Fibroblast of skin of right quadriceps (primary cell): Measurements from ENCODE around the gene CBLB.
"Not testable (repeated sequence)": the region's sequence is repeated elsewhere in the genome, so short reads cannot be mapped to it uniquely, and the experiment has no call there.

Experiments
- DNase-seq: peaks from one replicate; pipeline ENCODE4 v3.0.0-alpha.2; 2013

Gene CBLB

DNA sequence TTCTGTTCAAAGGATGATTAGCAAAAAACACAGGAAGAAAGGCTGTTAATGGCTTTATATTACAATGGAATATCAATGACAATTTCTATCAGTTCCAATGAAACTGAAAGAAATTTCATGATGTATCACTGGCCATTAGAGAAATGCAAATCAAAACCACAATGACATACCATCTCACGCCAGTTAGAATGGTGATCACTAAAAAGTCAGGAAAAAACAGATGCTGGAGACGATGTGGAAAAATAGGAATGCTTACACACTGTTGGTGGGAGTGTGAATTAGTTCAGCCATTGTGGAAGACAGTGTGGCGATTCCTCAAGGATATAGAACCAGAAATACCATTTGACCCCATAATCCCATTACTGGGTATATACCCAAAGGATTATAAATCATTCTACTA is 53.5 kb downstream of the CBLB start:
- not testable (repeated sequence) for DNase-seq

DNA sequence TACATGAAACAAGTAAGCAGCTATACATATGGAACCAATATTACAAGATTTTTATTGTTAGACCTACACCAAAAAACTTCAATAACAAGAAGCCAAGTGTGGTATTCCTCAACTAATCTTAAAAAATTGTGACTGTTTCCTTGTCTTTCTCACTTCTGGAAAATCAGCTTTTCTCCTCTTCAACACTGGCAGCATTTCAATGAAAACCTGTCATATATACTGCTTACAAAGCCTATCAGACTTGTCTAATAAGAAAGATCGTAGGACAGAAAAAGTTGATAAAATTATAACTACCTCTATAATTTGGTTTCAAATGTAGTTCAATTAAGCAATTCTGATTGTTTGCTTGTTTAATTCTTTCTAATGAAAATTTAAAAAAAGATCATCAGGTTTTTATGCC is 55.1 kb downstream of the CBLB start:
- no peak for DNase-seq

DNA sequence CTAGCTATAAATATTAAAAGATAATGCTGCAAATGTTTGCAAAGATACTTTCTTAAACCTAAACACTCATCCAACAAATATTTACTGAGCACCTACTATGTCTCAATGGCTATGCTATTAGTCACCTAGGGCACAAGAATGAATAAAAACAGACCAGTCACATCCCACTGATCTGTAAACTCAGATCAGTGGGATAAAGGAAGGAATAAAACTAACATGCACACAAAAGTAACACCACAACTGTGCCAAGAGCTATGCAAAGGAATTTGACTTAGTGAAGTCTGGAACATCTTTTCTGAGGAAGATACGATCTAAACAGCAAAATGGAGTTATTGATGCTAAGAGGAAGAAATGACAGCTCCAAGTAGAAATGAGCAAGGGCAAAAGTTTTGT is 56.6 kb downstream of the CBLB start:
- peak; percentile 63 for DNase-seq

- DNase-seq = no peak
Observed at GRCh38 chr3:105811518-105812193, 57.2 kb downstream of the CBLB start.

DNA sequence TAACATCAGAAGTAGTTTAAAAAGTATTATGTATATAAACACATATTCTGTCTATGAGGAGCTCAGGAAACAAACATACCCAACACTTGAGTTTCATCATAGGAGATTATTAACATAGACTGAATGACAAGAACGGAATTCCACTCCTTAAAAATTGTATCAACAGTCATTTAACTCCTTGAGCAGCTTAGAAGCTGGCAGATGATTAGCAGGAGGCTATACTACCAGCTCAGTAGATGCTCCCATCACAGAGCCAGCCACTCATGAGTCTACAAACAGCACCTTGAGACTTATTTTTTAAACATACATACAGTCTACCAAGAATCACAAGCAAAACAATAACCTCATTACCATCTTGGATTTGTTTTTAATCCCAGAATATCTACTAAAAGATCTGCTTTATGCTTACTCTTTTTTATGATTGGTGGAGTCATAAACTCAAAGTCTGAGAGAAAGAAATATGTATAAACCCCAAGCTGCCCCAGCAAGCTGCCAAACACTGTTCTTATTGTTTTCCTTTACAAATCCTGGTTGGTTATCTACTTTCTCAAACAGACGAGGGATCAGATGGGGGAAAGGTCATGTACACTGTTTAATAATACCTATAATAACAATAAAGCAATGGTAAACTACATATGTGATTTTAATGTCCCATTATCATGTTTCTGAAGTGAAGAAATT is 59.5 kb downstream of the CBLB start:
- DNase-seq = no peak

GRCh38 chr3:105807701-105808100 is 61.1 kb downstream of the CBLB start:
- no peak for DNase-seq

DNA sequence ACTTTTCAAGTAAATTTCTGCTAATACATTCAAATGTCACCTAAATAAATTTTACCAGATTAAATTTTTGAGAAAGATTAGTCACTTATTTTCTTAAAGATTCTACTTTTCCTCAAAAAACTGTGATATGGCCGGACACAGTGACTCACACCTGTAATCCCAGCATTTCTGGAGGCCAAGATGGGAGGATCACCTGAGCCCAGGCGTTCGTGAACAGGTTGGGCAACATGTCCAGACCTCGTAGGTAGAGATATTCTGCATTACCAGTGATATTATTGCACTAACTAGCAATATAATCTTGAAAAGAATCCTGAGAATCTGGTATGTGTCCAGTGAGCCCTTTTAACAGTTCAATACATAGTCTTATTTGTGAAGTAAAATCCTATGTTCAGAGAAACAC is 61.7 kb downstream of the CBLB start:
- no peak for DNase-seq

DNA sequence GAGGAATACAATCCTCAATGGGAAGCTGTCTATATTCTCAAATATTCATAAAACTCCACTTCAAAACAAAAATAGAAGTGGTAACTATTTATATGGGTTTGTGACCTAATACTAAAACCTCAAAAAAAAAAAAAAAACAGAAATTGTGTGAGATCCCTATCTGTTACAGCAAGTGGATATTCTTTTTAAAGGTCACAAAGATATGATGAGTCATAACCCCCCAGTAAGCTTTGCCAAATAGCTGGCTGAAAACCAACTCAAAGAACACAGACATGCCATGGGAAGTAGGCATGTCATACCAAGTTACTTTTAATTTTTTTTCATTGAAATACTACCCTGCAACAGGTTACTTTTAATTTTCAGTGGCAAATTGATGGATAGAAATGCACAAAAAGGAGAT is 62.5 kb downstream of the CBLB start:
- peak; percentile 48 for DNase-seq

DNA sequence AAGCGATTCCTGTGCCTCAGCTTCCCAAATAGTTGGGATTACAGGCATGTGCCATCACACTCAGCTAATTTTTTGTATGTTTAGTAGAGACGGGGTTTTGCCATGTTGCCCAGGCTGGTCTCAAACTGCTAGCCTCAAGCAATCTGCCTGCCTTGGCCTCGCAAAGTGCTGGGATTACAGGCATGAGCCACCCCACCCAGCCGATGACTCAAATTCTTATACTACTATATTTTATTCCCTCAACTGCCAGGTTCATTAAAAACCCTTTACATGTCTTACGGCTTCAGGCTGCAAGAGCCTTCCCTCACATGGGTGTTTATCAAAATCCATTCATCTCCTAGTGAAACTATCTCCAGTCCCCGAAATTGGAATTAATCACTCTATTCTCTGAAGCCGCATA is 63.4 kb downstream of the CBLB start:
- DNase-seq = no peak

DNA sequence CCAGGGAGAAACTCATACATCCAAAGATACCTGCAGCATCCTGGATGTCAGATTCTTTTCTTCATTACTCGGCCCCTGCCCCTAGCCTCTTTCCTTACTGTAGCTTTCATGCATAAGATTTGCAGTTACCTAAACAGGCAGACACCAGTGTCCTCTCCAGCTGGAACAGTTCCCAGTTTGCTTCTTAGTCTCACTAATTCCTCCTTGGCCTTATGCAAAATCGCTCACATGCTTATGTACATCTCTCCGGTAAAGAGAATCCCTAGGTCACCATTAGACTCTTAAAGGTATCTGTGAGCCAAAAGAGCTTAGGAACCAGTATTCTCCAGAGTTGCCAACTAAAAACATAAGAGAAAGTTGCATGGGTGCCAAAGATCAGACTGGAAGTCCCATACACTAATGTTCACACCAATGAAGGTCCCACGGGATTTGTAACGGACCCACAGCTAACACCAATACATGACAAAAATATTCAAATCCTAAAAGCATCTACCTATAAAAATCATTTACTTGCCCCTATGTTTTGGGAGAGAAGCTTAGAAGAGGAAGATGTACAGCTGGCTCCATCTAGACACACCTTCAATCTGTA is 66.6 kb downstream of the CBLB start:
- DNase-seq = no peak

- DNase-seq = no peak
Observed at GRCh38 chr3:105801397-105801796, 67.4 kb downstream of the CBLB start.

GRCh38 chr3:105800320-105800719 is 68.5 kb downstream of the CBLB start:
- no peak for DNase-seq

- DNase-seq = no peak
Observed at GRCh38 chr3:105799286-105799685, 69.5 kb downstream of the CBLB start.

GRCh38 chr3:105798381-105798934 is 70.4 kb downstream of the CBLB start:
- DNase-seq = peak; percentile 19

GRCh38 chr3:105793040-105793439 is 75.8 kb downstream of the CBLB start:
- no peak for DNase-seq

DNA sequence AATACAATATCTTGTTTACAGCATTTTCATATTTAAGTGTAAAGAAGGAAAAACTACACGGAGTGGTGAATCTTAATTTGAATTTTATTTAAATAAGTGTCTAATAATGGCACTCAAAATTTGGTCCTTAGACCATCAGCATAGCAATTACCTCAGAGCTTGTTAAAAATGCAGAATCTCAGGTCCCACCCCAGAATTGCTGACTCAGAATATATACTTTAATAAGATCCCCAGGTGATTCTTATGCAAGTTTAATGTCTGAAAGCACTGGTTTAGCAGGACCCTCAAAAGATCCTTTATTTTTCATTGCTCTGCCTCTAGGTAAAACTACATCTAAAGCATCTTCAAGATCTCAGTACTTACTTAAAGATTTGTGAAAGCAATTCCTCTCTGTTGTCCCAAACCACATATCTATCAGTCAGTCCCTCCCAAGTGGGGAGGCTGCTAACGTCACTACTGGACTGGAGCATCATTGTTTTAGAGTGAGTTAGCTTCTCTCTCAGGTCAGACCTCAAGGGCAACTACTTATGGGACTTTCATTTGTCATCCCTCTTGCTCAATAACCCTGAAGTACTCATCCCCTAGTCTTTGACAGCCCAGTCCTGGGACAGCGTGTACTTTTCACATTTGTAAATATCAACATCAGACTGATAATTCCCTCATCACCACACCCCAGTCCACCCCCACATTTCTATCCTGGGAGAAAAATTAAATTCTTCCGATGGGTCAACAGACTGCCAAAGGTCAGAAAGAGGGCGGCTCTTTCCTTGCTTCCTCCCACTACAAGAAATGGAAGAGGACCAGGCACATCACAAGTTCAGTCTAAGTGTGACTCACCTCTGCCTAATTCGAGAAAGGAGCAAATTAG is 76.7 kb downstream of the CBLB start:
- peak; percentile 90 for DNase-seq

- peak; percentile 71 for DNase-seq
Observed at GRCh38 chr3:105791131-105791530, 77.7 kb downstream of the CBLB start.

DNA sequence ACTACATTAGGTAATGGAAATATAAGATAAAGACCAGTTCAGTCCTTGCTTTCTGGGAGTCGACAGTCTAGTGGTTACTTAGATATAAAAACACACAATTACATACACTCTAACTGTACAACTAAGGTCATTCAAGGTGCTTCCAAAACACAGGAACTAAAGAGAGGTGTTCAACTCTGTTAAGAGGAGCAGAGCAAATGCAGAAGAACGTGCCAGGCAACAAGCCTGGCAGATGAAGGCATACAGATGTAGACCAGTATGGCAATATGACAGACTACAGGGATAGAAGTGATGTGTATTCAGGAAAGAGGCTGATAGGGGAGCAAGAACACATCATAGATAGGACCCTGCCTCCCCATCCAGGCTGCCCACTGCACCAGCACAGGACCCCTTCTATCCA is 78.3 kb downstream of the CBLB start:
- DNase-seq = no peak

DNA sequence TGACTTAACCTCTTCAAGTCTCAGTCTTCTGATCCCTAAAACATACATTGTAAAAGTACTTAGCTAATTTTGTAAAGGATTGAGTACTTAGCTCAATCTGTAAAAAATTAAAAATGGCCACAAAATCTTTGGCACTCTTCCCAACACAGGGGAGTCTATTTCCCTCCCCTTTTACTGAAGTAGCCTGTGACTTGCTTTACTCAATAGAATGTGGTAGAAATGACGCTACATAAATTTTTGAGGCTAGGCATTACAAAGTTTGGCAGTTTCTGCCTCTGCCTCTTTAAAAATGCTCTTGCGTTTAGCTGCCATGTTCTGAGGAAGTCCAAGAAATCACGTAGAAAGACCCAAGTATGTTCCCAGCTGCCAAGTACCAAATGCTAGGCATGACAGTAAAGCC is 80.2 kb downstream of the CBLB start:
- peak; percentile 71 for DNase-seq

DNA sequence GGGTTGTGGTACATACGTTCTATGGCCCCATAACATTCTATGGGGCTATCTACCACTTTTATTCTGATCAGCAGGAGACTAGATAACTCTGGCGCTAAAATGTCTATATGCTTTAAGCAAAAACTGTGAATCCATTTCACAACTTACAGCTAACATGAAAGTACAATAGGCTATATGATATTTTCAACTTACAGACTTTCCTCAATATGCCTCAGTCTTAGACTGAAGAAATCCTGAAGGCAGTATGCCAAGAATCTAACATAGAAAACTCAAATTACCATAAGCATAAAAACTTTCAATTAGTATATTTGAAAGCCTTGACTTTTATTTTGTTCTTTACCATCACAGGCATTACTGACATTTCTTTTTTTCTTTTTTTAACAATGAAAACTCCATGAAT is 81.4 kb downstream of the CBLB start:
- no peak for DNase-seq

GRCh38 chr3:105786990-105787389 is 81.8 kb downstream of the CBLB start:
- no peak for DNase-seq

- no peak for DNase-seq
Observed at GRCh38 chr3:105786241-105786640, 82.6 kb downstream of the CBLB start.

DNA sequence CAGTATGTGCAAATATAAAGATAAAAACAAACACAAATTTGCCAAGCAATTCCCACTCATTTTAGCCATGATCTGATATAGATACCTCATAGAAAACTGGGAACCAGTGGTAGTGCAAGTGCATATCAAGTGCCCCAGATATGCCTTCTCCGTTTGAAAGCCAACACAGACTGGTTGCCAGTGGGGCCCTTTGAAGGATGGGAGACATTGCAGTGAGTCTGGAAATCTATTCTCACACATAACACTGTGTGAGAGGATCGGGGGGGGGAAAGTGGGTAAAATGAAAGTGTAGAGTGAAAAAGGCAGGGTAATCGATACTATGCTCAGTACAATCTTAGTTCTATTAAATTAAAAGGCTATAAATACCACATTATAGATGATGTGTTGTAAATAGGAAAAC is 83.0 kb downstream of the CBLB start:
- DNase-seq = no peak
